Osteoblast (primary cell): ENCODE measurements around the gene ZNF622. TPM values are rescaled to one million over a fixed set of nuclear protein-coding genes. Genes with fewer than 3 reads are reported as not detected.

Experiments
- DNase-seq: peaks from one replicate; pipeline ENCODE4 v3.0.0; 2011; ENCODE audit warnings: low spot score, mixed read lengths; ENCODE audit not compliant: insufficient read length; ENCODE audit errors: missing footprints
- H2AFZ ChIP-seq: 2 replicates; pipeline ENCODE4 v1.6.0; 2011; ENCODE audit warnings: mild to moderate bottlenecking, low read length
- H3K27ac ChIP-seq: 2 replicates; pipeline ENCODE4 v1.5.1; 2011; ENCODE audit warnings: mild to moderate bottlenecking, low read depth, low read length, moderate library complexity
- H3K27me3 ChIP-seq: 2 replicates; pipeline ENCODE4 v1.6.0; 2012; ENCODE audit warnings: mild to moderate bottlenecking, control low read depth, inconsistent platforms, low read length, moderate library complexity; ENCODE audit not compliant: insufficient read depth
- H3K36me3 ChIP-seq: 2 replicates; pipeline ENCODE4 v1.5.1; 2011; ENCODE audit warnings: mild to moderate bottlenecking, low read length, control low read depth, moderate library complexity; ENCODE audit not compliant: insufficient read depth
- H3K4me1 ChIP-seq: 2 replicates; pipeline ENCODE4 v1.5.1; 2011; ENCODE audit warnings: mild to moderate bottlenecking, low read length, control low read depth, moderate library complexity; ENCODE audit not compliant: insufficient read depth
- H3K4me2 ChIP-seq: 2 replicates; pipeline ENCODE4 v1.6.0; 2011; ENCODE audit warnings: mild to moderate bottlenecking, low read length; ENCODE audit not compliant: insufficient read depth
- H3K4me3 ChIP-seq: fragments of 200-600 bp; sonication (generic); 3 replicates; pipeline ENCODE4 v1.5.1; 2012; ENCODE audit warnings: mild to moderate bottlenecking, low read length, inconsistent platforms; ENCODE audit not compliant: insufficient read depth
- H3K79me2 ChIP-seq: 2 replicates; pipeline ENCODE4 v1.6.0; 2012; ENCODE audit warnings: mild to moderate bottlenecking, low read length, control low read depth, inconsistent platforms; ENCODE audit not compliant: insufficient read depth
- H3K9me3 ChIP-seq: 2 replicates; pipeline ENCODE4 v1.5.1; 2011; ENCODE audit warnings: low read depth, low read length, control low read depth
- H4K20me1 ChIP-seq: 2 replicates; pipeline ENCODE4 v1.6.0; 2012; ENCODE audit warnings: mild to moderate bottlenecking, low read length, control low read depth; ENCODE audit not compliant: insufficient read depth
- total RNA-seq: library from RNA; depleted of rRNA; stranded (reverse); fragments of >200 nt; gene quantifications from 2 replicates; pipeline ENCODE4 v1.2.3, GENCODE V29; 2012
- TF ChIP-seq, protein P1 (sequence below): IDR thresholded peaks from 2 replicates; pipeline ENCODE4 v1.5.1; 2011; ENCODE audit warnings: mild to moderate bottlenecking, low read depth, low read length, moderate library complexity; ENCODE audit errors: extremely low read depth

Gene ZNF622
- total RNA-seq, 1 donor, result 69.8 TPM

DNA sequence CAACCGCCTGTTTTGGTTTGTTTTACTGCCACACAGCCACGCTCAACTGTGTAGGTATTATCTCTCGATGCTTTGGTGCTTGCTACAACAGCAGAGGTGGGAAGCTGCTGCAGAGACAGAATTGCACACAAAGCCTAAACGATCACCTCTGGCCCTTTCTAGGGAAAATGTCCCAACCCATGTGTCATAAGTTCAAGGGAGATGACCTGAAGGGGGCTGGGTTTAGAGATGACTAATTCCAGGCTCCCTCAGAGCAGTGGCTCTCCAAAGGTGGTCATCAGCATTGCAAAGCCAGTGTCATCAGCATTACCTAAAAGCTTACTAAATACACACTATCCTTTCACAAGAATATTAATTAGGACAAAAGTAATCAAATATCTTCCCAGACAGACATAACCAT is 10.9 kb downstream of the ZNF622 start:
- Histone ChIP-seq H3K9me3 (no peaks in the 10 kb centered on the region), H3K27me3 (no peaks in the 10 kb centered on the region), H3K4me2 (no peak overlapping the region), H3K4me3 (no peak overlapping the region), H4K20me1 (no peaks in the 10 kb centered on the region), H3K79me2 (peaks cover 60% of the 10 kb centered on the region), H3K27ac (peak overlapping the region; percentile 5), H3K36me3 (peaks cover 72% of the 10 kb centered on the region), H3K4me1 (peaks cover 32% of the 10 kb centered on the region), H2AFZ (no peak overlapping the region)
- DNase-seq, result no peak
- TF ChIP-seq, protein P1, sequence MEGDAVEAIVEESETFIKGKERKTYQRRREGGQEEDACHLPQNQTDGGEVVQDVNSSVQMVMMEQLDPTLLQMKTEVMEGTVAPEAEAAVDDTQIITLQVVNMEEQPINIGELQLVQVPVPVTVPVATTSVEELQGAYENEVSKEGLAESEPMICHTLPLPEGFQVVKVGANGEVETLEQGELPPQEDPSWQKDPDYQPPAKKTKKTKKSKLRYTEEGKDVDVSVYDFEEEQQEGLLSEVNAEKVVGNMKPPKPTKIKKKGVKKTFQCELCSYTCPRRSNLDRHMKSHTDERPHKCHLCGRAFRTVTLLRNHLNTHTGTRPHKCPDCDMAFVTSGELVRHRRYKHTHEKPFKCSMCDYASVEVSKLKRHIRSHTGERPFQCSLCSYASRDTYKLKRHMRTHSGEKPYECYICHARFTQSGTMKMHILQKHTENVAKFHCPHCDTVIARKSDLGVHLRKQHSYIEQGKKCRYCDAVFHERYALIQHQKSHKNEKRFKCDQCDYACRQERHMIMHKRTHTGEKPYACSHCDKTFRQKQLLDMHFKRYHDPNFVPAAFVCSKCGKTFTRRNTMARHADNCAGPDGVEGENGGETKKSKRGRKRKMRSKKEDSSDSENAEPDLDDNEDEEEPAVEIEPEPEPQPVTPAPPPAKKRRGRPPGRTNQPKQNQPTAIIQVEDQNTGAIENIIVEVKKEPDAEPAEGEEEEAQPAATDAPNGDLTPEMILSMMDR, result no peak

DNA sequence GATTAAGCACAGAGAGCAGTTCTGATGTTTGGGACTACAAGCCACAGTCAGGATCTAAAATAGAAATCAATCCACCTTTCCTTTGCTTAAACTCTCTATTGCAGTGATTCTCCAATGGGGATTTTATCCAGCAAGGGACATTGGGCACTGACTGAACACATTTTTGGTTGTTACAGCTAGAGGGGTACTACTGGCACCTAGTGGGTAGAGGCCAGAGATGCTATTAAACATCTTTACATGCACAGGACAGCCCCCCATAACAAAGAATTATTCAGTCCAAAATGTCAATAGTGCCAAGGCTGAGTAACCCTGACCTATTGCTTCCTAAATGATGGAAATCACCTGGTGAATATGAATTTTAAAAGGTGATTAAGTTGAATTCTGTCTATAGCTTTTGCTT is 12.0 kb downstream of the ZNF622 start:
- no peak overlapping the region for H3K27ac ChIP-seq
- TF ChIP-seq, protein P1, result no peak
- peaks cover 78% of the 10 kb centered on the region for H3K36me3 ChIP-seq
- no peak for DNase-seq
- no peaks in the 10 kb centered on the region for H4K20me1 ChIP-seq
- H3K4me2 ChIP-seq, result no peak overlapping the region
- H3K4me1 ChIP-seq, result peaks cover 24% of the 10 kb centered on the region
- no peaks in the 10 kb centered on the region for H3K27me3 ChIP-seq
- no peak overlapping the region for H3K4me3 ChIP-seq
- H2AFZ ChIP-seq, result no peak overlapping the region
- peaks cover 49% of the 10 kb centered on the region for H3K79me2 ChIP-seq
- no peaks in the 10 kb centered on the region for H3K9me3 ChIP-seq

DNA sequence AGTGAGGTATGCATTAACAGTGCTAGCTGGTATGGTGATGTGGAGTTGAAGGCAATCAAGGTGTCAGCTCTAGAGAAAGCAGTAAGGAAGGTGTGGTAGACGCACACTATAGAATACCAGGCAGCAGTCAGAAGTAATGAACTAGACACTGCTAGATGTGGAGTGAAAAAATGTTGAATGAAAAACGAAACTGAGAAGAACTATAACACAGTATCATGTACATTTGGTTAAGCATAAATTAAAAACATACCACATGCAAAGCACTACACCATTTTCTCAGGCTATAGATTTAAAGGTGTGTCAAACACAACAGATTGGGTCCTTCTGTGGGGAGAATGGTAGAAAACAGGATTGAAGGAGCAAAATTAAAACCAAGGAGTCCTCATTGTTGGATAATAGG is 15.4 kb downstream of the ZNF622 start:
- TF ChIP-seq, protein P1, result no peak
- H3K27ac ChIP-seq, result no peak overlapping the region
- H3K27me3 ChIP-seq, result no peaks in the 10 kb centered on the region
- H4K20me1 ChIP-seq, result no peaks in the 10 kb centered on the region
- no peak overlapping the region for H3K4me2 ChIP-seq
- no peaks in the 10 kb centered on the region for H3K4me1 ChIP-seq
- H3K36me3 ChIP-seq, result peaks cover 58% of the 10 kb centered on the region
- H2AFZ ChIP-seq, result no peak overlapping the region
- peaks cover 22% of the 10 kb centered on the region for H3K79me2 ChIP-seq
- H3K4me3 ChIP-seq, result no peak overlapping the region
- no peak for DNase-seq
- H3K9me3 ChIP-seq, result no peaks in the 10 kb centered on the region

DNA sequence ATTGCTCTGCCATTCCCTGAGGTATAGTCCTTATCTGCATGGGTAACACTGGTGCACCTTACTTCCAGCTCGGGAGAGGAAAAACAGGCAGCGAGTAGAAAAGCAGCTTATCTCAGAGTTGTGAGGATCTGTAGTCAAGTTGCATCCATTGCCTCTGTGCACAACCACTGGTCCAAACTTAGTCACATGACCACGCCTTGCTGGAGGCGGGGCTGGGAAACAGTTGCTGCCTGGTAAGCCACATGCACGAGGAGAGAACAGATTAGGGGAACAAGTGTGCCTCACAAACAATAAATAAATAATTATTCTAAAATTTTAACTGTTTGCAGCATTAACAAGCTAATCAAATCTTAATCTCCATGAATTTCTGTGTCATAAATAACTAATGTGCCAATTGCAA is 18.6 kb downstream of the ZNF622 start:
- peaks cover 38% of the 10 kb centered on the region for H3K36me3 ChIP-seq
- no peaks in the 10 kb centered on the region for H4K20me1 ChIP-seq
- H3K4me2 ChIP-seq, result no peak overlapping the region
- H3K4me3 ChIP-seq, result no peak overlapping the region
- H3K9me3 ChIP-seq, result no peaks in the 10 kb centered on the region
- peaks cover 2% of the 10 kb centered on the region for H3K79me2 ChIP-seq
- H2AFZ ChIP-seq, result no peak overlapping the region
- no peak overlapping the region for H3K27ac ChIP-seq
- H3K4me1 ChIP-seq, result no peaks in the 10 kb centered on the region
- H3K27me3 ChIP-seq, result no peaks in the 10 kb centered on the region
- DNase-seq, result no peak
- TF ChIP-seq, protein P1, result no peak
